ENCODE data around the gene MARF1.

DNA sequence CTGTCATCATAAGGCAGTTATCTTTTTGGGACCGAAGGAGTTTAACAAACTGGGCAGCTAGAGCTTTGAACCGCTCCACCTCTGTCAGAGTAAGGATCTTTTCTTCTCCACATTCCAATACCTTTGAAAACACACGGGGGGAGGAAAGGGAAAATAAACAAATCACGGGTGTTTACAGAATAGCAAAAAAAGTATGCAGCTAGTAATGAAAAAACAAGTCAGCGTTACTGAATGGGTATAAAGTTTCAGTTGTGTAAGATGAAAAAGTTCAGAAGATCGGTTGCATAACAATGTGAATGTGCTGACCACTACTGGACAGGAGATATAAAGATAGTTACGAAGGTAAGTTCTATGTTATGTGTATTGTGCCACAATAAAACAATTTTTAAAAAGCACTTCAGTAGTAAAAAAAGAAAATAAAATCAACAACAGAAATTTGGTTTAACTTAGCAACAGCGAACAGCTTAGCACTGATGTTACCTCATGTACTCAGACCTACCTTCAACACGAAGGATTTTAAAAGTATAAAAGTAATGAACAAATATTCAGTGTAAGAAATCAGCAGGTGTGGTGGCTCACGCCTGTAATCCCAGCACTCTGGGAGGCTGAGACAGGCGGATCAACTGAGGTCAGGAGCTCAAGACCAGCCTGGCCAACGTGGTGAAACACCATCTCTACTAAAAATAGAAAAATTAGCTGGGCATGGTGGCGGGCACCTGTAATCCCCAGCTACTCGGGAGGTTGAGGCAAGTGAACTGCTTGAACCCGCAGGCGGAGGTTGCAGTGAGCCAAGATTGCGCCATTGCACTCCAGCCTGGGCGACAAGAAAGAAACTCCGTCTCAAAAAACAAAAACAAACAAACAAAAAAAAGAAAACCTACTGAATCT is 34.3 kb downstream of the MARF1 start:
- TF ChIP-seq POLR2A (IDR thresholded peaks at IDR 0.05) = no peak
- TF ChIP-seq, protein P1, sequence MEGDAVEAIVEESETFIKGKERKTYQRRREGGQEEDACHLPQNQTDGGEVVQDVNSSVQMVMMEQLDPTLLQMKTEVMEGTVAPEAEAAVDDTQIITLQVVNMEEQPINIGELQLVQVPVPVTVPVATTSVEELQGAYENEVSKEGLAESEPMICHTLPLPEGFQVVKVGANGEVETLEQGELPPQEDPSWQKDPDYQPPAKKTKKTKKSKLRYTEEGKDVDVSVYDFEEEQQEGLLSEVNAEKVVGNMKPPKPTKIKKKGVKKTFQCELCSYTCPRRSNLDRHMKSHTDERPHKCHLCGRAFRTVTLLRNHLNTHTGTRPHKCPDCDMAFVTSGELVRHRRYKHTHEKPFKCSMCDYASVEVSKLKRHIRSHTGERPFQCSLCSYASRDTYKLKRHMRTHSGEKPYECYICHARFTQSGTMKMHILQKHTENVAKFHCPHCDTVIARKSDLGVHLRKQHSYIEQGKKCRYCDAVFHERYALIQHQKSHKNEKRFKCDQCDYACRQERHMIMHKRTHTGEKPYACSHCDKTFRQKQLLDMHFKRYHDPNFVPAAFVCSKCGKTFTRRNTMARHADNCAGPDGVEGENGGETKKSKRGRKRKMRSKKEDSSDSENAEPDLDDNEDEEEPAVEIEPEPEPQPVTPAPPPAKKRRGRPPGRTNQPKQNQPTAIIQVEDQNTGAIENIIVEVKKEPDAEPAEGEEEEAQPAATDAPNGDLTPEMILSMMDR (IDR thresholded peaks at IDR 0.05) = no peak

Data from uterus (tissue), 2 donors.